HEK293 (cell line): ENCODE data around the gene PRKAG2.

Experiments used
- CTCF ChIA-PET: fragments of 350-600 bp; formaldehyde crosslinking; extraction: SDS; loops from one replicate; lab custom pipeline; 2021; ENCODE audit warnings: antibody characterized with exemption; lab: Yijun Ruan, JAX
- POLR2A ChIA-PET: fragments of 300-600 bp; formaldehyde crosslinking; extraction: SDS; loops from one replicate; lab custom pipeline; 2020; ENCODE audit warnings: antibody characterized with exemption, inconsistent platforms; lab: Yijun Ruan, JAX
- H3K27ac ChIP-seq: fragments of 200-500 bp; sonication (Bioruptor generic); 2 replicates; pipeline ENCODE4 v1.5.1; 2014; ENCODE audit warnings: low read depth, low read length, control low read depth, inconsistent platforms; ENCODE audit errors: extremely low read depth
- H3K36me3 ChIP-seq, 2 experiments: fragments of 200-500 bp in 1 of 2; sonication (Bioruptor generic) in 1 of 2; 1 replicate in 1 of 2; 2 replicates in 1 of 2; pipeline ENCODE4 v1.5.1; 2014 to 2017; ENCODE audit warnings: inconsistent platforms in 2 of 2, low read length in 2 of 2; ENCODE audit not compliant: control insufficient read depth in 2 of 2, insufficient read depth in 1 of 2
- H3K4me1 ChIP-seq: fragments of 200-500 bp; sonication (Bioruptor generic); 2 replicates; pipeline ENCODE4 v1.5.1; 2014; ENCODE audit warnings: mild to moderate bottlenecking, low read length, inconsistent platforms; ENCODE audit not compliant: control insufficient read depth, insufficient read depth
- H3K4me3 ChIP-seq: 2 replicates; pipeline ENCODE4 v1.5.1; 2011; ENCODE audit warnings: low read depth, mild to moderate bottlenecking, control low read depth, low read length, moderate library complexity
- H3K9me3 ChIP-seq: fragments of 200-500 bp; sonication (Bioruptor generic); 2 replicates; pipeline ENCODE4 v1.5.1; 2014; ENCODE audit warnings: low read depth, low read length, inconsistent platforms; ENCODE audit not compliant: control insufficient read depth, insufficient read depth
- ATF2 ChIP-seq: fragments of 450-650 bp; formaldehyde crosslinking; IDR thresholded peaks from 2 replicates; pipeline ENCODE4 v1.5.1; 2016; ENCODE audit warnings: missing biosample characterization, missing genetic modification characterization, low read depth
- ELK4 ChIP-seq: IDR thresholded peaks from 2 replicates; pipeline ENCODE4 v1.6.1; 2011; ENCODE audit warnings: mild to moderate bottlenecking, low read depth, low read length, borderline replicate concordance
- GLIS2 ChIP-seq: fragments of 450-650 bp; formaldehyde crosslinking; IDR thresholded peaks from 2 replicates; pipeline ENCODE4 v1.5.1; 2016; ENCODE audit warnings: missing biosample characterization, missing genetic modification characterization
- KLF7 ChIP-seq: fragments of 450-650 bp; formaldehyde crosslinking; IDR thresholded peaks from 2 replicates; pipeline ENCODE4 v1.5.1; 2016; ENCODE audit warnings: missing biosample characterization, missing genetic modification characterization, borderline replicate concordance
- MZF1 ChIP-seq: fragments of 450-650 bp; formaldehyde crosslinking; IDR thresholded peaks from 2 replicates; pipeline ENCODE4 v1.5.1; 2017; ENCODE audit warnings: missing biosample characterization, missing genetic modification characterization, borderline replicate concordance
- PRDM6 ChIP-seq: fragments of 450-650 bp; formaldehyde crosslinking; IDR thresholded peaks from 2 replicates; pipeline ENCODE4 v1.5.1; 2017; ENCODE audit warnings: missing biosample characterization, missing genetic modification characterization
- SCRT1 ChIP-seq: fragments of 450-650 bp; formaldehyde crosslinking; IDR thresholded peaks from 2 replicates; pipeline ENCODE4 v1.5.1; 2016; ENCODE audit warnings: missing biosample characterization, missing genetic modification characterization, borderline replicate concordance
- SCRT2 ChIP-seq: fragments of 450-650 bp; formaldehyde crosslinking; IDR thresholded peaks from 2 replicates; pipeline ENCODE4 v1.5.1; 2016; ENCODE audit warnings: missing biosample characterization, missing genetic modification characterization
- ZBTB10 ChIP-seq: fragments of 450-650 bp; formaldehyde crosslinking; IDR thresholded peaks from 2 replicates; pipeline ENCODE4 v1.5.1; 2016; ENCODE audit warnings: missing biosample characterization, missing genetic modification characterization
- ZEB2 ChIP-seq: fragments of 450-650 bp; formaldehyde crosslinking; IDR thresholded peaks from 2 replicates; pipeline ENCODE4 v1.5.1; 2016; ENCODE audit warnings: missing biosample characterization, missing genetic modification characterization
- ZIC2 ChIP-seq: fragments of 450-650 bp; formaldehyde crosslinking; IDR thresholded peaks from 2 replicates; pipeline ENCODE4 v1.5.1; 2016; ENCODE audit warnings: missing biosample characterization, missing genetic modification characterization
- ZNF121 ChIP-seq: fragments of 450-650 bp; formaldehyde crosslinking; IDR thresholded peaks from 2 replicates; pipeline ENCODE4 v1.5.1; 2016; ENCODE audit warnings: missing biosample characterization, missing genetic modification characterization
- ZNF146 ChIP-seq: fragments of 450-650 bp; formaldehyde crosslinking; IDR thresholded peaks from 2 replicates; pipeline ENCODE4 v1.5.1; 2016; ENCODE audit warnings: missing biosample characterization, missing genetic modification characterization
- ZNF157 ChIP-seq: fragments of 450-650 bp; formaldehyde crosslinking; IDR thresholded peaks from 2 replicates; pipeline ENCODE4 v1.5.1; 2016; ENCODE audit warnings: missing biosample characterization, missing genetic modification characterization
- ZNF223 ChIP-seq: fragments of 450-650 bp; formaldehyde crosslinking; IDR thresholded peaks from 2 replicates; pipeline ENCODE4 v1.5.1; 2016; ENCODE audit warnings: missing biosample characterization, missing genetic modification characterization
- ZNF23 ChIP-seq: fragments of 450-650 bp; formaldehyde crosslinking; IDR thresholded peaks from 2 replicates; pipeline ENCODE4 v1.5.1; 2016; ENCODE audit warnings: missing biosample characterization, missing genetic modification characterization, borderline replicate concordance
- ZNF302 ChIP-seq: fragments of 450-650 bp; formaldehyde crosslinking; IDR thresholded peaks from 2 replicates; pipeline ENCODE4 v1.5.1; 2016; ENCODE audit warnings: missing biosample characterization, missing genetic modification characterization, low read depth
- ZNF366 ChIP-seq: fragments of 450-650 bp; formaldehyde crosslinking; conservative IDR thresholded peaks from 2 replicates; pipeline ENCODE4 v1.5.1; 2016; ENCODE audit warnings: missing biosample characterization, missing genetic modification characterization
- ZNF433 ChIP-seq: fragments of 450-650 bp; formaldehyde crosslinking; IDR thresholded peaks from 2 replicates; pipeline ENCODE4 v1.5.1; 2016; ENCODE audit warnings: missing biosample characterization, missing genetic modification characterization, low read depth
- ZNF501 ChIP-seq: fragments of 450-650 bp; formaldehyde crosslinking; IDR thresholded peaks from 2 replicates; pipeline ENCODE4 v1.5.1; 2016; ENCODE audit warnings: missing biosample characterization, missing genetic modification characterization
- ZNF555 ChIP-seq: fragments of 450-650 bp; formaldehyde crosslinking; conservative IDR thresholded peaks from 2 replicates; pipeline ENCODE4 v1.5.1; 2017; ENCODE audit warnings: missing biosample characterization, mild to moderate bottlenecking, missing genetic modification characterization, inconsistent platforms
- ZNF558 ChIP-seq: fragments of 450-650 bp; formaldehyde crosslinking; IDR thresholded peaks from 2 replicates; pipeline ENCODE4 v1.5.1; 2016; ENCODE audit warnings: missing biosample characterization, missing genetic modification characterization
- ZNF600 ChIP-seq: fragments of 450-650 bp; formaldehyde crosslinking; IDR thresholded peaks from 2 replicates; pipeline ENCODE4 v1.5.1; 2016; ENCODE audit warnings: missing biosample characterization, missing genetic modification characterization
- ZNF623 ChIP-seq: fragments of 450-650 bp; formaldehyde crosslinking; IDR thresholded peaks from 2 replicates; pipeline ENCODE4 v1.5.1; 2016; ENCODE audit warnings: missing biosample characterization, missing genetic modification characterization
- ZNF624 ChIP-seq: fragments of 450-650 bp; formaldehyde crosslinking; IDR thresholded peaks from 2 replicates; pipeline ENCODE4 v1.5.1; 2017; ENCODE audit warnings: missing biosample characterization, missing genetic modification characterization
- ZNF660 ChIP-seq: fragments of 450-650 bp; IDR thresholded peaks from 2 replicates; pipeline ENCODE4 v1.5.1; 2018; ENCODE audit warnings: missing biosample characterization, mild to moderate bottlenecking, missing genetic modification characterization
- ZNF664 ChIP-seq: fragments of 450-650 bp; formaldehyde crosslinking; IDR thresholded peaks from 2 replicates; pipeline ENCODE4 v1.5.1; 2016; ENCODE audit warnings: missing biosample characterization, missing genetic modification characterization
- ZNF791 ChIP-seq: fragments of 450-650 bp; formaldehyde crosslinking; IDR thresholded peaks from 2 replicates; pipeline ENCODE4 v1.5.1; 2016; ENCODE audit warnings: missing biosample characterization, missing genetic modification characterization
- ZNF837 ChIP-seq: fragments of 450-650 bp; formaldehyde crosslinking; IDR thresholded peaks from 2 replicates; pipeline ENCODE4 v1.5.1; 2016; ENCODE audit warnings: missing biosample characterization, missing genetic modification characterization
- ZNF843 ChIP-seq: fragments of 450-650 bp; formaldehyde crosslinking; IDR thresholded peaks from 2 replicates; pipeline ENCODE4 v1.5.1; 2016; ENCODE audit warnings: missing biosample characterization, missing genetic modification characterization
- ZSCAN30 ChIP-seq: fragments of 450-650 bp; IDR thresholded peaks from 2 replicates; pipeline ENCODE4 v1.5.1; 2018; ENCODE audit warnings: missing biosample characterization, mild to moderate bottlenecking, missing genetic modification characterization, moderate library complexity
- ZXDB ChIP-seq: fragments of 450-650 bp; formaldehyde crosslinking; IDR thresholded peaks from 2 replicates; pipeline ENCODE4 v1.5.1; 2016; ENCODE audit warnings: missing biosample characterization, missing genetic modification characterization

PRKAG2 gene

GRCh38 chr7:151658778-151659177 is 218.1 kb downstream of the PRKAG2 start:
- no peaks in the 10 kb centered on the region for H3K9me3 ChIP-seq
- no peaks in the 10 kb centered on the region for H3K36me3 ChIP-seq
- no peak for TF ChIP-seq ZNF837
- no peak for TF ChIP-seq ZNF600
- TF ChIP-seq ZSCAN30 (tag by site-specific recombination) = no peak
- no peak for TF ChIP-seq ELK4
- TF ChIP-seq GLIS2 (tag by site-specific recombination) = no peak
- no peak for TF ChIP-seq KLF7 (tag by site-specific recombination)
- TF ChIP-seq ZNF157 (tag by site-specific recombination) = no peak
- no peak for TF ChIP-seq ZNF366
- no peak for TF ChIP-seq ZNF23 (tag by site-specific recombination)
- TF ChIP-seq ZNF660 (tag by site-specific recombination) = no peak
- no peak for TF ChIP-seq ZNF624 (tag by site-specific recombination)
- no peak for TF ChIP-seq ZNF843 (tag by site-specific recombination)
- no peak for TF ChIP-seq ZNF664 (tag by site-specific recombination)
- TF ChIP-seq ZXDB (tag by site-specific recombination) = no peak
- no peak for TF ChIP-seq ZNF121
- TF ChIP-seq ZNF623 (tag by site-specific recombination) = no peak
- TF ChIP-seq ZNF146 = no peak
- no peak for TF ChIP-seq ZNF223 (tag by site-specific recombination)
- TF ChIP-seq ZNF558 (tag by site-specific recombination) = no peak
- TF ChIP-seq, all 188 proteins: peak for 0
- ChIA-PET POLR2A (no interaction called here), CTCF (interaction anchor here (0.6 to 1.8 kb wide), 3 partner anchors 26 to 46 kb away, joined by 3 to 4 read pairs (median 3); no protein-coding TSS in a partner anchor)
- no peak overlapping the region for H3K4me3 ChIP-seq
- H3K27ac ChIP-seq = no peak overlapping the region
- H3K4me1 ChIP-seq = no peaks in the 10 kb centered on the region

GRCh38 chr7:151657173-151657572 is 219.7 kb downstream of the PRKAG2 start:
- Histone ChIP-seq H3K4me1 (no peaks in the 10 kb centered on the region), H3K4me3 (no peak overlapping the region)
- TF ChIP-seq ZIC2 (tag by site-specific recombination) (no peak), ATF2 (tag by site-specific recombination) (no peak), SCRT1 (no peak), PRDM6 (tag by site-specific recombination) (no peak), SCRT2 (tag by site-specific recombination) (no peak), ZNF501 (tag by site-specific recombination) (no peak), ZNF791 (no peak), ZEB2 (tag by site-specific recombination) (no peak), ZNF302 (tag by site-specific recombination) (no peak), ZNF433 (tag by site-specific recombination) (no peak), MZF1 (tag by site-specific recombination) (no peak), ZNF555 (tag by site-specific recombination) (no peak), ZBTB10 (tag by site-specific recombination) (no peak)
- TF ChIP-seq, all 188 proteins: peak for 0
- ChIA-PET POLR2A (no interaction called here), CTCF (interaction anchor here (0.6 to 0.7 kb wide), 2 partner anchors 88 to 391 kb away, joined by 3 to 5 read pairs; no protein-coding TSS in a partner anchor)
- no peaks in the 10 kb centered on the region for H3K36me3 ChIP-seq
- H3K27ac ChIP-seq = no peak overlapping the region
- H3K9me3 ChIP-seq = no peaks in the 10 kb centered on the region
